ENCODE data around the gene ETV2.

The ETV2 gene

GRCh38 chr19:35609851-35610353 is 31.6 kb upstream of the ETV2 start:
- Histone ChIP-seq H3K27me3 (no peaks in the 10 kb centered on the region), H3K9me3 (peaks cover 31% of the 10 kb centered on the region), H4K20me1 (no peaks in the 10 kb centered on the region), H3K4me1 (peaks cover 23% of the 10 kb centered on the region), H3K36me3 (peaks cover 12% of the 10 kb centered on the region), H3K4me3 (no peak overlapping the region), H3K9ac (no peak overlapping the region), H3K4me2 (no peak overlapping the region), H3K27ac (no peak overlapping the region)
- no peak for TF ChIP-seq Cebpa-rat (IDR thresholded peaks at IDR 0.05)

- TF ChIP-seq Cebpa-rat (IDR thresholded peaks at IDR 0.05): no peak
- Histone ChIP-seq H3K9me3 (peaks cover 17% of the 10 kb centered on the region), H3K4me2 (peak overlapping the region; percentile 81), H3K27me3 (no peaks in the 10 kb centered on the region), H3K4me3 (peak overlapping the region; percentile 74), H3K9ac (peak overlapping the region; percentile 82), H3K36me3 (peaks cover 35% of the 10 kb centered on the region), H3K4me1 (peaks cover 23% of the 10 kb centered on the region), H4K20me1 (no peaks in the 10 kb centered on the region), H3K27ac (peak overlapping the region; percentile 49; the same call in 1 of the 2 replicates)
Measured at GRCh38 chr19:35612224-35612558, 29.4 kb upstream of the ETV2 start.

GRCh38 chr19:35612559-35613321 is 28.8 kb upstream of the ETV2 start, which contains the start of gene HAUS5:
Gene HAUS5, plus strand, starts transcription at chr19:35612735. Its CDS starts 60 bp downstream, at chr19:35612795.
- H3K27me3 ChIP-seq: no peaks in the 10 kb centered on the region
- H3K36me3 ChIP-seq: peaks cover 41% of the 10 kb centered on the region
- peaks cover 23% of the 10 kb centered on the region for H3K4me1 ChIP-seq
- peak within 1 kb of the TSS; percentile 81 for H3K4me2 ChIP-seq
- peak within 1 kb of the TSS; percentile 79 for H3K27ac ChIP-seq
- peaks cover 11% of the 10 kb centered on the region for H3K9me3 ChIP-seq
- peak within 1 kb of the TSS; percentile 74 for H3K4me3 ChIP-seq
- H3K9ac ChIP-seq: peak within 1 kb of the TSS; percentile 82
- H4K20me1 ChIP-seq: no peaks in the 10 kb centered on the region
- TF ChIP-seq Cebpa-rat (IDR thresholded peaks at IDR 0.05): no peak

GRCh38 chr19:35613574-35613973 is 28.0 kb upstream of the ETV2 start:
- Histone ChIP-seq H3K4me1 (peaks cover 23% of the 10 kb centered on the region), H3K36me3 (peaks cover 49% of the 10 kb centered on the region), H3K4me3 (peak overlapping the region; percentile 74; the same call in 1 of the 2 replicates), H3K9me3 (peaks cover 3% of the 10 kb centered on the region; the same call in 1 of the 2 replicates), H3K27ac (no peak overlapping the region), H3K27me3 (no peaks in the 10 kb centered on the region), H3K9ac (no peak overlapping the region; the same call in 1 of the 2 replicates), H4K20me1 (no peaks in the 10 kb centered on the region), H3K4me2 (peak overlapping the region; percentile 81)
- TF ChIP-seq Cebpa-rat (IDR thresholded peaks at IDR 0.05): no peak

GRCh38 chr19:35615036-35615435 is 26.5 kb upstream of the ETV2 start:
- no peak for TF ChIP-seq Cebpa-rat (IDR thresholded peaks at IDR 0.05)
- no peak overlapping the region for H3K9ac ChIP-seq
- H3K27ac ChIP-seq: no peak overlapping the region
- H3K4me1 ChIP-seq: peaks cover 18% of the 10 kb centered on the region
- H3K4me3 ChIP-seq: no peak overlapping the region
- H3K27me3 ChIP-seq: no peaks in the 10 kb centered on the region
- H4K20me1 ChIP-seq: no peaks in the 10 kb centered on the region
- H3K4me2 ChIP-seq: no peak overlapping the region
- peaks cover 62% of the 10 kb centered on the region for H3K36me3 ChIP-seq
- H3K9me3 ChIP-seq: no peaks in the 10 kb centered on the region

GRCh38 chr19:35618857-35619256 is 22.7 kb upstream of the ETV2 start:
- H3K9ac ChIP-seq: 0 out of 2 replicates have a peak overlapping the region, but pooled peaks have one; percentile 6
- no peak overlapping the region for H3K27ac ChIP-seq
- no peaks in the 10 kb centered on the region for H3K9me3 ChIP-seq
- H3K36me3 ChIP-seq: peaks cover 88% of the 10 kb centered on the region
- H3K4me1 ChIP-seq: no peaks in the 10 kb centered on the region; the same call in 1 of the 2 replicates
- TF ChIP-seq Cebpa-rat (IDR thresholded peaks at IDR 0.05): no peak
- no peak overlapping the region for H3K4me2 ChIP-seq
- no peak overlapping the region for H3K4me3 ChIP-seq
- no peaks in the 10 kb centered on the region for H3K27me3 ChIP-seq
- no peaks in the 10 kb centered on the region for H4K20me1 ChIP-seq

GRCh38 chr19:35619290-35619923 is 22.1 kb upstream of the ETV2 start:
- Histone ChIP-seq H3K9me3 (no peaks in the 10 kb centered on the region), H3K27me3 (no peaks in the 10 kb centered on the region), H3K4me1 (no peaks in the 10 kb centered on the region), H3K36me3 (peaks cover 83% of the 10 kb centered on the region), H3K4me2 (no peak overlapping the region), H3K4me3 (no peak overlapping the region), H3K27ac (no peak overlapping the region), H3K9ac (no peak overlapping the region), H4K20me1 (no peaks in the 10 kb centered on the region)
- no peak for TF ChIP-seq Cebpa-rat (IDR thresholded peaks at IDR 0.05)

GRCh38 chr19:35620001-35620400 is 21.5 kb upstream of the ETV2 start:
- Histone ChIP-seq H3K4me2 (no peak overlapping the region), H3K27me3 (no peaks in the 10 kb centered on the region), H4K20me1 (no peaks in the 10 kb centered on the region), H3K9ac (no peak overlapping the region), H3K27ac (no peak overlapping the region), H3K9me3 (no peaks in the 10 kb centered on the region), H3K4me3 (no peak overlapping the region), H3K4me1 (no peaks in the 10 kb centered on the region), H3K36me3 (peaks cover 77% of the 10 kb centered on the region)
- no peak for TF ChIP-seq Cebpa-rat (IDR thresholded peaks at IDR 0.05)

- Histone ChIP-seq H3K9ac (no peak overlapping the region), H3K9me3 (no peaks in the 10 kb centered on the region), H3K36me3 (peaks cover 60% of the 10 kb centered on the region)
Measured at GRCh38 chr19:35621708-35622107, 19.8 kb upstream of the ETV2 start.

GRCh38 chr19:35622750-35623149 is 18.8 kb upstream of the ETV2 start:
- Histone ChIP-seq H3K27me3 (no peaks in the 10 kb centered on the region), H3K4me1 (peaks cover 2% of the 10 kb centered on the region), H3K4me2 (no peak overlapping the region), H3K9ac (no peak overlapping the region), H3K27ac (no peak overlapping the region), H3K9me3 (no peaks in the 10 kb centered on the region), H3K4me3 (no peak overlapping the region), H4K20me1 (no peaks in the 10 kb centered on the region), H3K36me3 (peaks cover 49% of the 10 kb centered on the region)
- TF ChIP-seq Cebpa-rat (IDR thresholded peaks at IDR 0.05): no peak

More at GRCh38 chr19:35621708-35622107, 19.8 kb upstream of the ETV2 start:
- Histone ChIP-seq H3K27me3 (no peaks in the 10 kb centered on the region), H3K4me1 (no peaks in the 10 kb centered on the region), H3K27ac (no peak overlapping the region), H4K20me1 (no peaks in the 10 kb centered on the region), H3K4me3 (no peak overlapping the region), H3K4me2 (no peak overlapping the region)
- TF ChIP-seq Cebpa-rat (IDR thresholded peaks at IDR 0.05): no peak
